HEK293T (cell line): ENCODE results near the gene KCNK6.
"Not testable (repeated sequence)": the region's sequence is repeated elsewhere in the genome, so short reads cannot be mapped to it uniquely, and the experiment has no call there.

Source experiments
- CTCF ChIA-PET: fragments of 350-600 bp; formaldehyde crosslinking; extraction: SDS; loops from one replicate; lab custom pipeline; 2021; ENCODE audit warnings: antibody characterized with exemption, inconsistent platforms; lab: Yijun Ruan, JAX
- POLR2A ChIA-PET: fragments of 350-600 bp; formaldehyde crosslinking; extraction: SDS; loops from one replicate; lab custom pipeline; 2020; ENCODE audit warnings: antibody characterized with exemption, inconsistent platforms; lab: Yijun Ruan, JAX
- DNase-seq: peaks from one replicate; pipeline ENCODE4 v3.0.0; 2012; ENCODE audit warnings: mixed read lengths; ENCODE audit errors: extremely low spot score
- ARNT ChIP-seq: fragments of 450-650 bp; IDR thresholded peaks from 2 replicates; pipeline ENCODE4 v1.6.1; 2017; ENCODE audit warnings: mild to moderate bottlenecking
- BHLHE40 ChIP-seq: fragments of 450-650 bp; IDR thresholded peaks from 2 replicates; pipeline ENCODE4 v1.6.1; 2016; ENCODE audit warnings: mild to moderate bottlenecking, moderate library complexity, borderline replicate concordance
- CTBP1 ChIP-seq: fragments of 450-650 bp; IDR thresholded peaks from 2 replicates; pipeline ENCODE4 v1.6.1; 2016; ENCODE audit warnings: borderline replicate concordance
- ELF4 ChIP-seq: fragments of 450-650 bp; IDR thresholded peaks from 2 replicates; pipeline ENCODE4 v1.6.1; 2017; ENCODE audit warnings: antibody characterized with exemption
- FOXA1 ChIP-seq: fragments of 450-650 bp; IDR thresholded peaks from 2 replicates; pipeline ENCODE4 v1.6.1; 2016; ENCODE audit warnings: mild to moderate bottlenecking
- FOXK2 ChIP-seq: fragments of 450-650 bp; IDR thresholded peaks from 2 replicates; pipeline ENCODE4 v1.6.1; 2016; ENCODE audit warnings: mild to moderate bottlenecking
- FOXM1 ChIP-seq: fragments of 450-650 bp; IDR thresholded peaks from 2 replicates; pipeline ENCODE4 v1.6.1; 2017; ENCODE audit warnings: mild to moderate bottlenecking, borderline replicate concordance
- HDGF ChIP-seq: fragments of 450-650 bp; IDR thresholded peaks from 2 replicates; pipeline ENCODE4 v1.6.1; 2017; ENCODE audit warnings: antibody characterized with exemption, borderline replicate concordance
- L3MBTL2 ChIP-seq: fragments of 450-650 bp; conservative IDR thresholded peaks from 2 replicates; pipeline ENCODE4 v1.6.1; 2016; ENCODE audit warnings: mild to moderate bottlenecking
- LEF1 ChIP-seq: fragments of 450-650 bp; IDR thresholded peaks from 2 replicates; pipeline ENCODE4 v1.6.1; 2017; ENCODE audit warnings: mild to moderate bottlenecking, borderline replicate concordance
- NFRKB ChIP-seq: fragments of 450-650 bp; IDR thresholded peaks from 2 replicates; pipeline ENCODE4 v1.6.1; 2016; ENCODE audit warnings: mild to moderate bottlenecking, moderate library complexity
- PKNOX1 ChIP-seq: fragments of 450-650 bp; IDR thresholded peaks from 2 replicates; pipeline ENCODE4 v1.6.1; 2016
- SP1 ChIP-seq: fragments of 450-650 bp; IDR thresholded peaks from 2 replicates; pipeline ENCODE4 v1.6.1; 2017
- SUZ12 ChIP-seq: fragments of 450-650 bp; IDR thresholded peaks from 2 replicates; pipeline ENCODE4 v1.6.1; 2016; ENCODE audit warnings: mild to moderate bottlenecking
- TARDBP ChIP-seq: fragments of 450-650 bp; IDR thresholded peaks from 2 replicates; pipeline ENCODE4 v1.6.1; 2016
- ZNF384 ChIP-seq: fragments of 450-650 bp; IDR thresholded peaks from 2 replicates; pipeline ENCODE4 v1.6.1; 2016

KCNK6 gene

DNA sequence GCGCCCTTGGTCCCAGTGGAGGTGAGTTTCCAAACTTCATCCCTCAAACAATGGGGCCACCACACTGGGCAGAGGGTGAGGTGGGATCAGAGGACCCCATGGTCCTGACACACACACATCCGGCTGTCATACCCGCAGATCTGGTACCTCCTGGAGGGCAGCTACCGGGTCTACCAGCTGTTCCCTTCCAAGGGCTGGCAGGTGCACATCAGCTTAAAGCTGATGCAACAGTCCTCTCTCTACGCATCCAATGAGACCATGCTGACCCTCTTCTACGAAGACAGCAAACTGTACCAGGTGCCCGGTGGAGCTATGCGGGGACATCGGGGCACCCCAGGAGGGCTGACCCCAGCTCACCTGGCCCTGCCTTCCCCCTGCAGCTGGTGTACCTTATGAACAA lies 40.7 kb downstream of the KCNK6 start:
- DNase-seq, result no peak
- POLR2A ChIA-PET, result interaction anchor here (4.4 kb wide), 1 partner anchor 14 kb away, joined by 31 read pairs; the partner anchor contains the start of gene PSMD8
- CTCF ChIA-PET, result no interaction called here
- no peak for TF ChIP-seq ZNF384
- no peak for TF ChIP-seq FOXM1
- no peak for TF ChIP-seq SUZ12
- no peak for TF ChIP-seq TARDBP
- TF ChIP-seq FOXA1, result no peak
- no peak for TF ChIP-seq FOXK2

- DNase-seq, result no peak
- TF ChIP-seq FOXK2 (no peak), PKNOX1 (no peak), BHLHE40 (no peak), ARNT (no peak), FOXA1 (no peak), ELF4 (no peak), SP1 (no peak), NFRKB (no peak), SUZ12 (no peak), TARDBP (no peak), ZNF384 (no peak), HDGF (no peak), L3MBTL2 (no peak), LEF1 (no peak)
- ChIA-PET POLR2A (interaction anchor here (1.0 to 4.4 kb wide), 2 partner anchors 13 to 454 kb away, joined by 3 to 31 read pairs; partner anchors contain the start of genes PSMD8 and SIPA1L3), CTCF (no interaction called here)
Measured at GRCh38 chr19:38360839-38361631, 41.4 kb downstream of the KCNK6 start.

GRCh38 chr19:38361633-38362075 lies 42.0 kb downstream of the KCNK6 start:
- TF ChIP-seq FOXA1 (no peak), CTBP1 (no peak), ZNF384 (no peak), ELF4 (no peak), L3MBTL2 (no peak), HDGF (no peak), ARNT (no peak), SUZ12 (no peak), NFRKB (no peak), LEF1 (no peak), FOXM1 (no peak)
- ChIA-PET POLR2A (interaction anchor here (1.0 to 4.4 kb wide), 3 partner anchors 9 to 455 kb away, joined by 3 to 31 read pairs (median 3); partner anchors contain the start of genes PSMD8 and SIPA1L3), CTCF (interaction anchor here (0.8 kb wide), 1 partner anchor 125 kb away, joined by 3 read pairs; no protein-coding TSS in a partner anchor)
- DNase-seq, result peak; percentile 90

DNA sequence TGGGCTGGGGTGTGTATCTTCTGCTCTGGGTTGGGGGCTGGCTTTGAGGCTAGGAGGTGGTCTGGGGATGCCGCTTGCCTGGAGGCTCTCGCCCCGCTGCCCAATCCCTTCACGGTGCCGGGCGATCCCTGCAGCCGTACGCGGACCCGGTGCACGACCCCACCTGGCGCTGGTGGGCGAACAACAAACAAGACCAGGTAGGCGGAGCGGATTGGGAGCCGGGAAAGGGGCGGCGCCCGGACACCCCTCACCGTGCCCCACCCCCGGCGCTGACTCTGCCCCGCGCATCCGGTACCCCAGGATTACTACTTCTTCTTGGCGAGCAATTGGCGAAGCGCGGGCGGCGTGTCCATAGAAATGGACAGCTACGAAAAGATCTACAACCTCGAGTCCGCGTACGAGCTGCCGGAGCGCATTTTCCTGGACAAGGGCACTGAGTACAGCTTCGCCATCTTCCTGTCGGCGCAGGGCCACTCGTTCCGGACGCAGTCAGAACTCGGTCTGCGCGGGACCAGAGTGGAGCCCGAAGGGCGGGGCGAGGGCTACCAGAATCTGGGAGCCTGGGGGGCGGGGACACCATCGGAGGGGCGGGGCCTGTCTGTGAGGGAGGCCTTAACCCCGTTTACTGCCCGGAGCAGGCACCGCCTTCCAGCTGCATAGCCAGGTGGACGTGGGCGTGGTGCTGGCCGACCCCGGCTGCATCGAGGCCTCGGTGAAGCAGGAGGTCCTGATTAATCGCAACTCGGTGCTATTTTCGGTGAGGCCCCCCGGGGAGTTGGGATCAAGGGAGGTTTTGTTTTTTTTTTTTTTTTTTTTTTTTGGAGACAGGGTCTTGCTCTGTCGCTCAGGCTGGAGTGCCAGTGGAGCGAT lies 42.7 kb downstream of the KCNK6 start:
- peak; percentile 72 for DNase-seq
- TF ChIP-seq L3MBTL2 (peak; percentile 44), BHLHE40 (no peak), NFRKB (no peak), PKNOX1 (no peak), LEF1 (no peak), HDGF (no peak), ZNF384 (peak; percentile 82)
- ChIA-PET CTCF (interaction anchor here (0.8 to 0.9 kb wide), 2 partner anchors 12 to 126 kb away, joined by 3 read pairs; partner anchors contain the start of gene PSMD8), POLR2A (interaction anchor here (1.0 to 4.4 kb wide), 3 partner anchors 10 to 455 kb away, joined by 3 to 31 read pairs (median 3); partner anchors contain the start of genes PSMD8 and SIPA1L3)

DNA sequence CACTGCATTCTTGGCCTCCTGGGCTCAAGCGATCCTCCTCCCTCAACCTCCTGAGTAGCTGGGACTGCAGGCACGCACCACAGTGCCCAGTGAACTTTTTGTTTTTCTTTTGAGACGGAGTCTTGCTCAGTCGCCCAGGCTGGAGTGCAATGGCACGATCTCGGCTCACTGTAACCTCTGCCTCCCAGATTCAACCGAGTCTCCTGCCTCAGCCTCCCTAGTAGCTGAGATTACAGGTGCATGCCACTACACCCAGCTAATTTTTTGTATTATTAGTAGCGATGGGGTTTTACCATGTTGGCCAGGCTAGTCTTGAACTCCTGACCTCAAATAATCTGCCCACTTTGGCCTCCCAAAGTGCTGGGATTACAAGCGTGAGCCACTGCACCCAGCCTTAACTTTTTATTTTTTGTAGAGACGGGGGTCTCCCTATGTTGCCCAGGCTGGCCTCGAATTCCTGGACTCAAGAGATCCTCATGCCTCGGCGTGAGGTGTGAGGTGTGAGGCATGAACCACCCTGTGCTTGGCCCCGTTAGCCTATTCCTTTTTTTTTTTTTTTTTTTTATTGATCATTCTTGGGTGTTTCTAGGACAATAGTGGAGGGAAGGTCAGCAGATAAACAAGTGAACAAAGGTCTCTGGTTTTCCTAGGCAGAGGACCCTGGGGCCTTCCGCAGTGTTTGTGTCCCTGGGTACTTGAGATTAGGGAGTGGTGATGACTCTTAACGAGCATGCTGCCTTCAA lies 43.5 kb downstream of the KCNK6 start:
- ChIA-PET POLR2A (interaction anchor here (1.3 to 4.4 kb wide), 2 partner anchors 11 kb away, joined by 3 to 31 read pairs; partner anchors contain the start of gene PSMD8), CTCF (interaction anchor here (0.9 kb wide), 1 partner anchor 11 kb away, joined by 3 read pairs; the partner anchor contains the start of gene PSMD8)
- DNase-seq, result not testable (repeated sequence)

- no peak for DNase-seq
- ChIA-PET CTCF (interaction anchor here (0.5 kb wide), 1 partner anchor 359 kb away, joined by 4 read pairs; no protein-coding TSS in a partner anchor), POLR2A (no interaction called here)
- TF ChIP-seq SP1 (no peak), ELF4 (no peak), TARDBP (no peak), ARNT (no peak), SUZ12 (no peak), ZNF384 (no peak), HDGF (no peak), NFRKB (no peak), BHLHE40 (no peak), L3MBTL2 (no peak), CTBP1 (no peak), FOXK2 (no peak), FOXA1 (no peak), LEF1 (no peak)
Measured at GRCh38 chr19:38367041-38367440, 47.4 kb downstream of the KCNK6 start.
